ENCODE data around the gene MEGF11.

The MEGF11 gene

GRCh38 chr15:66232267-66232625, 21.3 kb downstream of the MEGF11 start:
- no peaks in the 10 kb centered on the region for H3K36me3 ChIP-seq
- no peak for TF ChIP-seq CTCF (IDR thresholded peaks at IDR 0.05)
- no peak overlapping the region for H3K27ac ChIP-seq
- no peak for DNase-seq
- H3K9me3 ChIP-seq, result no peaks in the 10 kb centered on the region
- intact Hi-C loops (cut with DNase I; ENCODE audit: low total_unique reads), result no loop called here
- peaks cover 0 to 48% of the 10 kb centered on the region in 2 donors for H3K27me3 ChIP-seq
- no peaks in the 10 kb centered on the region for H3K4me1 ChIP-seq
- H3K4me3 ChIP-seq, result no peak overlapping the region

- intact Hi-C loops (cut with DNase I; ENCODE audit: low total_unique reads), result no loop called here
- Histone ChIP-seq H3K27ac (no peak overlapping the region), H3K9me3 (no peaks in the 10 kb centered on the region), H3K4me3 (no peak overlapping the region), H3K4me1 (no peaks in the 10 kb centered on the region), H3K36me3 (no peaks in the 10 kb centered on the region), H3K27me3 (peaks cover 0 to 42% of the 10 kb centered on the region in 2 donors)
- TF ChIP-seq CTCF (IDR thresholded peaks at IDR 0.05), result no peak
- no peak for DNase-seq
Measured at GRCh38 chr15:66231394-66232266, 21.9 kb downstream of the MEGF11 start.

GRCh38 chr15:66229790-66230465, 23.6 kb downstream of the MEGF11 start:
- Histone ChIP-seq H3K27ac (no peak overlapping the region), H3K36me3 (no peaks in the 10 kb centered on the region), H3K9me3 (no peaks in the 10 kb centered on the region), H3K27me3 (peaks cover 0 to 26% of the 10 kb centered on the region in 2 donors), H3K4me3 (no peak overlapping the region), H3K4me1 (no peaks in the 10 kb centered on the region)
- intact Hi-C loops (cut with DNase I; ENCODE audit: low total_unique reads), result no loop called here
- DNase-seq, result no peak
- no peak for TF ChIP-seq CTCF (IDR thresholded peaks at IDR 0.05)

GRCh38 chr15:66228807-66229735, 24.5 kb downstream of the MEGF11 start:
- TF ChIP-seq CTCF (IDR thresholded peaks at IDR 0.05), result no peak
- H3K4me3 ChIP-seq, result no peak overlapping the region
- no peaks in the 10 kb centered on the region for H3K36me3 ChIP-seq
- no peak for DNase-seq
- no peak overlapping the region for H3K27ac ChIP-seq
- no peaks in the 10 kb centered on the region for H3K9me3 ChIP-seq
- intact Hi-C loops (cut with DNase I; ENCODE audit: low total_unique reads), result no loop called here
- H3K4me1 ChIP-seq, result no peaks in the 10 kb centered on the region
- peaks cover 0 to 24% of the 10 kb centered on the region in 2 donors for H3K27me3 ChIP-seq

- no peaks in the 10 kb centered on the region for H3K9me3 ChIP-seq
- no peak overlapping the region for H3K4me3 ChIP-seq
- no peak for DNase-seq
- intact Hi-C loops (cut with DNase I; ENCODE audit: low total_unique reads), result no loop called here
- peaks cover 0 to 18% of the 10 kb centered on the region in 2 donors for H3K27me3 ChIP-seq
- no peaks in the 10 kb centered on the region for H3K36me3 ChIP-seq
- H3K27ac ChIP-seq, result no peak overlapping the region
- H3K4me1 ChIP-seq, result no peaks in the 10 kb centered on the region
- no peak for TF ChIP-seq CTCF (IDR thresholded peaks at IDR 0.05)
Measured at GRCh38 chr15:66226736-66227135, 26.8 kb downstream of the MEGF11 start.

Data from tibial artery (tissue), 4 donors.